Sigmoid colon (tissue), 4 donors: Measurements from ENCODE around the gene TBC1D22A.

Experiments used
- CTCF ChIP-seq, 4 experiments: fragments of 450-650 bp in 3 of 4; fragments of 200-600 bp in 1 of 4; IDR thresholded peaks; one replicate each; pipeline ENCODE4 v1.5.1; 2016 to 2019; ENCODE audit warnings: antibody characterized with exemption in 4 of 4, mild to moderate bottlenecking in 3 of 4, moderate library complexity in 2 of 4
- POLR2A ChIP-seq, 2 donors: fragments of 450-650 bp; IDR thresholded peaks; one replicate each; pipeline ENCODE4 v1.6.1; 2016; ENCODE audit warnings: antibody characterized with exemption in 2 of 2, mild to moderate bottlenecking in 2 of 2, moderate library complexity in 2 of 2
- POLR2AphosphoS5 ChIP-seq, 4 donors: sonication (generic); formaldehyde crosslinking; IDR thresholded peaks; one replicate each; pipeline ENCODE4 v1.6.1; 2017; ENCODE audit warnings: antibody characterized with exemption in 4 of 4

- TF ChIP-seq POLR2AphosphoS5 (IDR thresholded peaks at IDR 0.05): no peak
- TF ChIP-seq POLR2A (IDR thresholded peaks at IDR 0.05): no peak
- TF ChIP-seq CTCF (IDR thresholded peaks at IDR 0.05): no peak
These were observed 206.4 kb downstream of the TBC1D22A start for GRCh38 chr22:46968848-46969247.
